Endothelial cell of umbilical vein (primary cell): ENCODE results near the gene SCAI. TPM values are rescaled to one million over a fixed set of nuclear protein-coding genes. Genes with fewer than 3 reads are reported as not detected.

Source experiments
- BruUV-seq: library from RNA; stranded (reverse); fragments of 400-500 nt; replicated peaks from 2 replicates; lab custom pipeline; 2021; lab: Mats Ljungman, UMichigan
- CTCF ChIA-PET: fragments of 300-600, 350-600 bp; sonication (Branson Sonifier 250); formaldehyde crosslinking; loops from one replicate; lab custom pipeline; 2021; ENCODE audit warnings: antibody characterized with exemption, inconsistent platforms; lab: Charles Lee
- POLR2A ChIA-PET: fragments of 300-600, 350-600 bp; sonication (Branson Sonifier 250); formaldehyde crosslinking; loops from one replicate; lab custom pipeline; 2021; ENCODE audit warnings: antibody characterized with exemption, inconsistent platforms; lab: Charles Lee
- DNase-seq: peaks from one replicate; pipeline ENCODE4 v3.0.0-alpha.2; 2011; ENCODE audit warnings: low read depth, low spot score
- FAIRE-seq: peaks from 2 replicates; lab custom pipeline; 2011; peaks lifted over from hg19 to GRCh38; lab: Jason Lieb, UNC
- H2AFZ ChIP-seq: 2 replicates; pipeline ENCODE4 v1.6.0; 2012; ENCODE audit warnings: low read depth, low read length, control low read depth, inconsistent platforms
- H3K27ac ChIP-seq: 2 replicates; pipeline ENCODE4 v1.5.1; 2011; ENCODE audit warnings: low read depth, mild to moderate bottlenecking, control low read depth, low read length, moderate library complexity; ENCODE audit not compliant: insufficient read depth
- H3K27me3 ChIP-seq, 2 experiments: 2 replicates each; pipeline versions ENCODE4 v1.6.0 to v1.6.1; 2011; ENCODE audit warnings: low read length in 2 of 2, mixed read lengths in 1 of 2; ENCODE audit not compliant: control insufficient read depth in 2 of 2, insufficient read depth in 2 of 2
- H3K36me3 ChIP-seq, 2 experiments: 2 replicates in 1 of 2; 3 replicates in 1 of 2; pipeline ENCODE4 v1.5.1; 2011; ENCODE audit warnings: low read length in 2 of 2, mild to moderate bottlenecking in 1 of 2, moderate library complexity in 1 of 2; ENCODE audit not compliant: control insufficient read depth in 2 of 2, insufficient read depth in 2 of 2; ENCODE audit errors: extremely low read depth in 1 of 2
- H3K4me1 ChIP-seq: 3 replicates; pipeline ENCODE4 v1.5.1; 2011; ENCODE audit warnings: mild to moderate bottlenecking, low read length; ENCODE audit not compliant: control insufficient read depth, insufficient read depth; ENCODE audit errors: extremely low read depth
- H3K4me2 ChIP-seq: 2 replicates; pipeline ENCODE4 v1.6.1; 2011; ENCODE audit warnings: low read length, control low read depth, mixed read lengths; ENCODE audit not compliant: insufficient read depth
- H3K4me3 ChIP-seq, 3 experiments: fragments of 200-600 bp in 1 of 3; sonication (generic), shearing (Covaris generic) in 1 of 3; replicated peaks in 1 of 3; 2 replicates each; pipeline ENCODE4 v1.5.1; 2011 to 2016; ENCODE audit warnings: control low read depth in 3 of 3, low read length in 3 of 3, mild to moderate bottlenecking in 2 of 3, inconsistent platforms in 1 of 3, low read depth in 1 of 3, moderate library complexity in 1 of 3; ENCODE audit not compliant: insufficient read depth in 1 of 3
- H3K79me2 ChIP-seq: 2 replicates; pipeline ENCODE4 v1.6.0; 2012; ENCODE audit warnings: low read length, inconsistent platforms; ENCODE audit not compliant: control insufficient read depth, insufficient read depth
- H3K9ac ChIP-seq: replicated peaks from 2 replicates; pipeline ENCODE3; 2011; ENCODE audit warnings: low read length, control low read depth; ENCODE audit not compliant: insufficient read depth; ENCODE audit errors: extremely low read depth
- H3K9me1 ChIP-seq: replicated peaks from 3 replicates; pipeline ENCODE4 v1.6.0; 2011; ENCODE audit warnings: mild to moderate bottlenecking, low read length; ENCODE audit not compliant: control insufficient read depth, insufficient read depth; ENCODE audit errors: extremely low read depth
- H3K9me3 ChIP-seq: replicated peaks from 2 replicates; pipeline ENCODE4 v1.5.1; 2012; ENCODE audit warnings: low read length, inconsistent platforms; ENCODE audit not compliant: control insufficient read depth, insufficient read depth
- H4K20me1 ChIP-seq: replicated peaks from 2 replicates; pipeline ENCODE3; 2011; ENCODE audit warnings: mild to moderate bottlenecking, low read length; ENCODE audit not compliant: control insufficient read depth, insufficient read depth; ENCODE audit errors: extremely low read depth
- EZH2 ChIP-seq: IDR thresholded peaks from 2 replicates; pipeline ENCODE4 v1.6.1; 2012; ENCODE audit warnings: borderline replicate concordance, low read depth, mild to moderate bottlenecking, moderate library complexity, low read length, inconsistent platforms; ENCODE audit not compliant: severe bottlenecking
- FOS ChIP-seq: IDR thresholded peaks from 2 replicates; pipeline ENCODE4 v1.6.1; 2011; ENCODE audit warnings: mild to moderate bottlenecking, low read length, moderate library complexity, borderline replicate concordance; ENCODE audit not compliant: insufficient read depth
- GATA2 ChIP-seq: IDR thresholded peaks from 2 replicates; pipeline ENCODE4 v1.7.0; 2011; ENCODE audit warnings: low read depth, mild to moderate bottlenecking, moderate library complexity, mixed read lengths, low read length; ENCODE audit not compliant: insufficient read length, insufficient read depth
- JUN ChIP-seq: IDR thresholded peaks from 2 replicates; pipeline ENCODE4 v1.6.1; 2011; ENCODE audit warnings: borderline replicate concordance, low read depth; ENCODE audit not compliant: insufficient read length, insufficient read depth
- MYC ChIP-seq: IDR thresholded peaks from one replicate; pipeline ENCODE4 v1.6.1; 2011; ENCODE audit warnings: mild to moderate bottlenecking, low read depth, low read length
- POLR2A ChIP-seq: IDR thresholded peaks from 2 replicates; pipeline ENCODE4 v1.6.1; 2012; ENCODE audit warnings: low read depth, mild to moderate bottlenecking, control low read depth, low read length
- POLR2AphosphoS5 ChIP-seq: IDR thresholded peaks from 2 replicates; pipeline ENCODE4 v1.6.1; 2012; ENCODE audit warnings: low read depth, mild to moderate bottlenecking, control low read depth, low read length, moderate library complexity; ENCODE audit not compliant: insufficient read depth
- dilution Hi-C: fragments of 300-500 bp; cut with MboI; formaldehyde crosslinking; loops from one replicate; pipeline ENCODE4 v1.15.0; 2019; ENCODE audit warnings: low sequenced_read_pairs; ENCODE audit not compliant: extremely low pct_ligation_motif_present
- intact Hi-C: fragments of 100-400 bp; cut with micrococcal nuclease; formaldehyde crosslinking; loops from one replicate; pipeline ENCODE4 v1.10.0; 2022
- polyA plus RNA-seq, 4 experiments: library from polyadenylated mRNA; depleted of rRNA in 3 of 4; stranded (reverse) in 3 of 4; unstranded in 1 of 4; fragments of >200 nt; gene quantifications; 2 replicates each; pipeline versions ENCODE4 v1.2.1 to v1.2.3, GENCODE V29; 2011 to 2012; ENCODE audit warnings: missing spikeins in 1 of 4
- total RNA-seq: library from RNA; stranded (reverse); gene quantifications from 2 replicates; pipeline ENCODE4 v1.2.3, GENCODE V29; 2021
- TF ChIP-seq, protein P1 (sequence below): IDR thresholded peaks from 2 replicates; pipeline ENCODE4 v1.6.1; 2011; ENCODE audit not compliant: insufficient read depth, insufficient read length
- TF ChIP-seq, protein P2 (sequence below), 2 donors: IDR thresholded peaks; 1 replicate in 1 of 2; 2 replicates in 1 of 2; pipeline ENCODE4 v1.5.1; 2011; ENCODE audit warnings: low read length in 2 of 2, mild to moderate bottlenecking in 2 of 2, moderate library complexity in 2 of 2, control low read depth in 1 of 2, inconsistent platforms in 1 of 2, low read depth in 1 of 2; ENCODE audit not compliant: insufficient read depth in 1 of 2; ENCODE audit errors: extremely low read depth in 1 of 2

The SCAI gene
- total and polyA plus RNA-seq, 2 donors (not counting 3 experiments of a cell fraction or from before 2014, with no cell fraction given): 2.0 to 9.3 TPM

DNA sequence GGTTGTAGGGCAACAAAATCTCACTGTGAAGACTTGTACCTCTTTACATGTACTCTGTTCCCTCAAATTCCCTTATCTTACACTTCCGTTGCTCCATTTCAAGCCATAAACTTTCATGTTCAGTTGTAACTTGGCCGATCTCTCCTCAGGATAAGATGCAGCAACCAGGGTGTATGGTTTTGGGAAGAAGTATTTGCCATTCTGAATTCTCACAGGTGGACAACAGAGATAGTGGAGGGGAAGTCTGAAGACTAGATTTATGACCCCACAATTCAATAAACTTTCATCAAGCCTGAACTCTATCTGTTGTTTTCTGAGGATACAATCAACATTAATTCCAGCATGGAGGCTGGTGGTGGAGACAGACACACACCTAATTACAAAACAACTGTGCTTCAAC lies 229.9 kb downstream of the SCAI start:
- no peak overlapping the region for H3K27ac ChIP-seq
- intact Hi-C loops (no loop called here), dilution Hi-C loops (no loop called here)
- FAIRE-seq (no peak), DNase-seq (no peak)
- H4K20me1 ChIP-seq: no peaks in the 10 kb centered on the region
- no TSS peak for BruUV-seq
- H3K4me3 ChIP-seq: no peak overlapping the region
- H3K36me3 ChIP-seq: peaks cover 0 to 4% of the 10 kb centered on the region in 2 experiments
- ChIA-PET CTCF (no interaction called here), POLR2A (no interaction called here)
- H3K4me1 ChIP-seq: no peaks in the 10 kb centered on the region
- H3K9me3 ChIP-seq: no peaks in the 10 kb centered on the region
- no peaks in the 10 kb centered on the region for H3K79me2 ChIP-seq
- no peak overlapping the region for H3K9ac ChIP-seq
- no peaks in the 10 kb centered on the region for H3K27me3 ChIP-seq
- H3K9me1 ChIP-seq: no peaks in the 10 kb centered on the region
- no peak overlapping the region for H2AFZ ChIP-seq
- H3K4me2 ChIP-seq: no peak overlapping the region
- TF ChIP-seq EZH2: no peak

DNA sequence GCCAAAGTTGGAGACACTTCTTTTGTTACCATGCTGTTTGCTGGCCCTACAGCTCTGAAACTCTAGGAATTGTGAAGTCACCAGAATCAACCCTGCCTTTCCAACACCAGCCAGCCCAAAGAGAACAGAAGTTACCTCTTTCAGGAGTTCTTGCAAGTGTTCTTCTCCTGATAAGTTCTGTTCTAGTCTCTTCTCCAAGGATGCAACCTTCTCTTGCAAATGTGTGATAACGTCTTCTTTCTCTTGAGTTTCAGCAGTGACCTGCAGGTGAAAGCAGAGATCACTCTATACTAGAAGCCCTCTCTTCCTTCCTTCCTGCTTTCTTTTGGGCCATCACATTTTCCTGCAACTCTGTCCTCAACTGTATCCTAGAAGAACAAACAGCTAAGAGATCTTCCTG lies 231.6 kb downstream of the SCAI start:
- H3K27me3 ChIP-seq: no peaks in the 10 kb centered on the region
- H3K4me2 ChIP-seq: no peak overlapping the region
- H3K9me1 ChIP-seq: no peaks in the 10 kb centered on the region
- H3K79me2 ChIP-seq: no peaks in the 10 kb centered on the region
- no peaks in the 10 kb centered on the region for H4K20me1 ChIP-seq
- peaks cover 0 to 4% of the 10 kb centered on the region in 2 experiments for H3K36me3 ChIP-seq
- TF ChIP-seq JUN (no peak), EZH2 (no peak), GATA2 (no peak), POLR2AphosphoS5 (no peak), POLR2A (no peak), FOS (no peak), MYC (no peak)
- TF ChIP-seq, protein P1, sequence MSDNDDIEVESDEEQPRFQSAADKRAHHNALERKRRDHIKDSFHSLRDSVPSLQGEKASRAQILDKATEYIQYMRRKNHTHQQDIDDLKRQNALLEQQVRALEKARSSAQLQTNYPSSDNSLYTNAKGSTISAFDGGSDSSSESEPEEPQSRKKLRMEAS: no peak
- TF ChIP-seq, protein P2, sequence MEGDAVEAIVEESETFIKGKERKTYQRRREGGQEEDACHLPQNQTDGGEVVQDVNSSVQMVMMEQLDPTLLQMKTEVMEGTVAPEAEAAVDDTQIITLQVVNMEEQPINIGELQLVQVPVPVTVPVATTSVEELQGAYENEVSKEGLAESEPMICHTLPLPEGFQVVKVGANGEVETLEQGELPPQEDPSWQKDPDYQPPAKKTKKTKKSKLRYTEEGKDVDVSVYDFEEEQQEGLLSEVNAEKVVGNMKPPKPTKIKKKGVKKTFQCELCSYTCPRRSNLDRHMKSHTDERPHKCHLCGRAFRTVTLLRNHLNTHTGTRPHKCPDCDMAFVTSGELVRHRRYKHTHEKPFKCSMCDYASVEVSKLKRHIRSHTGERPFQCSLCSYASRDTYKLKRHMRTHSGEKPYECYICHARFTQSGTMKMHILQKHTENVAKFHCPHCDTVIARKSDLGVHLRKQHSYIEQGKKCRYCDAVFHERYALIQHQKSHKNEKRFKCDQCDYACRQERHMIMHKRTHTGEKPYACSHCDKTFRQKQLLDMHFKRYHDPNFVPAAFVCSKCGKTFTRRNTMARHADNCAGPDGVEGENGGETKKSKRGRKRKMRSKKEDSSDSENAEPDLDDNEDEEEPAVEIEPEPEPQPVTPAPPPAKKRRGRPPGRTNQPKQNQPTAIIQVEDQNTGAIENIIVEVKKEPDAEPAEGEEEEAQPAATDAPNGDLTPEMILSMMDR (IDR thresholded peaks at IDR 0.05; ENCODE audit: extremely low read depth in 1 of 2, insufficient read depth in 1 of 2, low read depth in 1 of 2, low read length in 2 of 2): no peak
- ChIA-PET POLR2A (no interaction called here), CTCF (interaction anchor here (0.9 to 1.7 kb wide), 2 partner anchors 10 to 18 kb away, joined by 3 to 4 read pairs; no protein-coding TSS in a partner anchor)
- FAIRE-seq (no peak), DNase-seq (no peak)
- H3K4me1 ChIP-seq: peaks cover 8% of the 10 kb centered on the region
- H3K9me3 ChIP-seq: no peaks in the 10 kb centered on the region
- H2AFZ ChIP-seq: no peak overlapping the region
- dilution Hi-C loops: no loop called here
- BruUV-seq: no TSS peak
- no peak overlapping the region for H3K9ac ChIP-seq
- intact Hi-C loops: no loop called here
- no peak overlapping the region for H3K27ac ChIP-seq
- no peak overlapping the region for H3K4me3 ChIP-seq
